ENCODE measurements around the gene JAZF1. TPM values are rescaled to one million over a fixed set of nuclear protein-coding genes. Genes with fewer than 3 reads are reported as not detected.

The JAZF1 gene
- total RNA-seq, 1 donor from 2014 or later = 7.2 TPM

DNA sequence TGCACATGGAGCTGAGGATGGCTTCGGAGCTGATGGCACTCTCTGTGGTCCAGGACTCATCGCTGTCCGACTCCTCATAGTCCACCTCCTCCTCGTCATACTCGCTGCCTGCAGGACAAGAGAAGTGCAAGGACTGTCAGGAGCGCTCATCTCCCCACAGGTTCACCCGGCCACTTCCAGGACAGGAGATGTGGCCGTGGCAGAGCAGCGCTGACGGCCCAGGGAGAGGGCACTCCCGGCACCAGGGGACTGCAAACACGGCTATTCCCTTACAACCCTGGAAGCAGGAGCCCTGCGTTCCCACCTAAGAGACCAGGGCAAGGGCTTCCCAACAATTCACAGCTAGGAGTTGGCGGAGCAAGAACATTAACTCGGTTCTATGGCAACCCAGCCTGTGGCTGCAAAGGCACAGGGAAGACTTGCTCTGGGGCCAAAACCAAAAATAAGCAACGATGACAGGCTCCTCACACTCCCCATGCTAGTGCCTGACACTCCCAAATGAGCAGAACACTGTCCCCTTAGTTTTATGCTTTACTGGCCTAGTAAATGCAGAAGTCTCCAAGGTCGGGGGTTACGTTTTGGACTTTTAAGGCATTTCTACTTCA is 339.7 kb downstream of the JAZF1 start:
- no peaks in the 10 kb centered on the region for H3K9me3 Mint-ChIP-seq
- peaks cover 23% of the 10 kb centered on the region for H3K4me1 Mint-ChIP-seq
- peaks cover 24% of the 10 kb centered on the region for H3K27me3 Mint-ChIP-seq (ENCODE audit: low read depth)
- H3K27ac Mint-ChIP-seq = no peak overlapping the region
- DNase-seq (ENCODE audit: low spot score in 2 of 2, unreplicated experiment in 2 of 2) = no peak
- no peak for TF ChIP-seq CTCF (IDR thresholded peaks at IDR 0.05; ENCODE audit: unreplicated experiment)
- H3K4me3 Mint-ChIP-seq = no peak overlapping the region
- H3K36me3 Mint-ChIP-seq = no peaks in the 10 kb centered on the region

DNA sequence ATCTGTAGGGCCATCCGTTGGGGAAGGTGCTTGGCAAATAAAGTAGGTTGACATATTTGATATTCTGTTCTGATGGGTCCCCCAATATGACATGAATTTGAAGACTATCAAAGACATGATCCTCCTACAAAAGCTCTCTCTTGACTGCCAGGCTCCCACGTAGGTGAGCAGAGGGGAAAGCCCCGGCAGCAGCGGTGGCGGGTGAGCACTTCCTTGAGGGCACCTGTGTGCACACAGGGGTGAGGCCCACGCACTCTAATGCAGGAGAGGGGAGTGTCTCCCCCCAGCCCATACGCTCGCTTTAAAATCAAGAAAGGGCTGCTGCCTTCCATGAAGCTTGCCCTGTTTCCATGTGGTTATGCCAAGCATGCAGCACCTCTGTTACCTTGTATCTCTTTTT is 340.3 kb downstream of the JAZF1 start:
- Mint-ChIP-seq H3K9me3 (no peaks in the 10 kb centered on the region), H3K4me1 (peaks cover 23% of the 10 kb centered on the region), H3K27ac (no peak overlapping the region), H3K4me3 (no peak overlapping the region), H3K36me3 (no peaks in the 10 kb centered on the region), H3K27me3 (ENCODE audit: low read depth) (peaks cover 24% of the 10 kb centered on the region)
- DNase-seq (ENCODE audit: low spot score in 2 of 2, unreplicated experiment in 2 of 2) = no peak
- no peak for TF ChIP-seq CTCF (IDR thresholded peaks at IDR 0.05; ENCODE audit: unreplicated experiment)

- peaks cover 20% of the 10 kb centered on the region for H3K4me1 Mint-ChIP-seq
- no peak overlapping the region for H3K27ac Mint-ChIP-seq
- no peak for TF ChIP-seq CTCF (IDR thresholded peaks at IDR 0.05; ENCODE audit: unreplicated experiment)
- no peak overlapping the region for H3K4me3 Mint-ChIP-seq
- H3K36me3 Mint-ChIP-seq = no peaks in the 10 kb centered on the region
- no peak for DNase-seq (ENCODE audit: low spot score in 2 of 2, unreplicated experiment in 2 of 2)
- no peaks in the 10 kb centered on the region for H3K9me3 Mint-ChIP-seq
- H3K27me3 Mint-ChIP-seq (ENCODE audit: low read depth) = peaks cover 24% of the 10 kb centered on the region
These were observed 341.5 kb downstream of the JAZF1 start for GRCh38 chr7:27839099-27839498.

- H3K27me3 Mint-ChIP-seq (ENCODE audit: low read depth) = peaks cover 24% of the 10 kb centered on the region
- DNase-seq (ENCODE audit: low spot score in 2 of 2, unreplicated experiment in 2 of 2) = no peak
- TF ChIP-seq CTCF (IDR thresholded peaks at IDR 0.05; ENCODE audit: unreplicated experiment) = no peak
- no peak overlapping the region for H3K27ac Mint-ChIP-seq
- no peaks in the 10 kb centered on the region for H3K4me1 Mint-ChIP-seq
- H3K36me3 Mint-ChIP-seq = peaks cover 5% of the 10 kb centered on the region
- H3K4me3 Mint-ChIP-seq = no peak overlapping the region
- H3K9me3 Mint-ChIP-seq = no peaks in the 10 kb centered on the region
These were observed 344.1 kb downstream of the JAZF1 start for GRCh38 chr7:27836536-27836935.

GRCh38 chr7:27835376-27835775 is 345.2 kb downstream of the JAZF1 start:
- Mint-ChIP-seq H3K27ac (no peak overlapping the region), H3K9me3 (no peaks in the 10 kb centered on the region), H3K4me3 (no peak overlapping the region), H3K36me3 (peaks cover 5% of the 10 kb centered on the region), H3K27me3 (ENCODE audit: low read depth) (peaks cover 20% of the 10 kb centered on the region), H3K4me1 (no peaks in the 10 kb centered on the region)
- TF ChIP-seq CTCF (IDR thresholded peaks at IDR 0.05; ENCODE audit: unreplicated experiment) = no peak
- DNase-seq (ENCODE audit: low spot score in 2 of 2, unreplicated experiment in 2 of 2) = no peak

Data from mesothelial cell of epicardium (in vitro differentiated cells).